OCI-LY7 (cell line): ENCODE results near the gene SELENOT. TPM values are rescaled to one million over a fixed set of nuclear protein-coding genes. Genes with fewer than 3 reads are reported as not detected.

ENCODE experiments used
- BruUV-seq: library from RNA; stranded (reverse); fragments of 400-500 nt; replicated peaks from 2 replicates; lab custom pipeline; 2021; lab: Mats Ljungman, UMichigan
- CTCF ChIA-PET: fragments of 300-600 bp; sonication (Branson Sonifier 250); formaldehyde crosslinking; loops from one replicate; lab custom pipeline; 2022; ENCODE audit warnings: antibody characterized with exemption; ENCODE audit not compliant: unreplicated experiment; lab: Charles Lee
- POLR2A ChIA-PET: fragments of 300-600 bp; sonication (Branson Sonifier 250); formaldehyde crosslinking; loops from one replicate; lab custom pipeline; 2022; ENCODE audit warnings: antibody characterized with exemption; lab: Charles Lee
- DNase-seq: peaks from one replicate; pipeline ENCODE4 v3.0.0-alpha.2; 2015; ENCODE audit warnings: low spot score
- H2AFZ ChIP-seq: fragments of 200-600 bp; sonication (generic), shearing (Covaris generic); 2 replicates; pipeline ENCODE4 v1.6.1; 2014; ENCODE audit warnings: mild to moderate bottlenecking, antibody characterized with exemption, low read length, moderate library complexity
- H3K27ac ChIP-seq: fragments of 200-600 bp; sonication (generic); 2 replicates; pipeline ENCODE4 v1.5.1; 2014; ENCODE audit warnings: mixed run types, low read depth, mild to moderate bottlenecking, moderate library complexity, low read length, inconsistent platforms; ENCODE audit not compliant: poor library complexity, severe bottlenecking
- H3K36me3 ChIP-seq: fragments of 200-600 bp; sonication (generic); 2 replicates; pipeline ENCODE4 v1.6.1; 2014; ENCODE audit warnings: mild to moderate bottlenecking, antibody characterized with exemption, low read length, moderate library complexity, mixed read lengths; ENCODE audit not compliant: insufficient read depth
- H3K4me1 ChIP-seq: fragments of 200-600 bp; sonication (generic); 2 replicates; pipeline ENCODE4 v1.5.1; 2014; ENCODE audit warnings: mild to moderate bottlenecking, low read length; ENCODE audit not compliant: insufficient read depth, poor library complexity, severe bottlenecking
- H3K4me2 ChIP-seq: fragments of 200-600 bp; sonication (generic); 2 replicates; pipeline ENCODE4 v1.6.1; 2014; ENCODE audit warnings: mild to moderate bottlenecking, low read length
- H3K4me3 ChIP-seq: fragments of 200-600 bp; sonication (generic); 2 replicates; pipeline ENCODE4 v1.5.1; 2014; ENCODE audit warnings: mild to moderate bottlenecking, low read depth, low read length; ENCODE audit not compliant: poor library complexity, severe bottlenecking
- H3K79me2 ChIP-seq: fragments of 200-600 bp; sonication (generic); 2 replicates; pipeline ENCODE4 v1.6.1; 2016; ENCODE audit warnings: low read depth, mild to moderate bottlenecking, low read length, moderate library complexity, mixed read lengths; ENCODE audit not compliant: insufficient read depth
- H3K9me2 ChIP-seq: fragments of 200-600 bp; sonication (generic); 2 replicates; pipeline ENCODE4 v1.6.1; 2016; ENCODE audit warnings: mild to moderate bottlenecking, low read length, mixed read lengths; ENCODE audit not compliant: insufficient read depth
- H3K9me3 ChIP-seq: fragments of 200-600 bp; sonication (generic); 2 replicates; pipeline ENCODE4 v1.6.1; 2014; ENCODE audit warnings: mild to moderate bottlenecking, mixed run types, low read length, mixed read lengths
- H4K20me1 ChIP-seq: fragments of 200-600 bp; sonication (generic); 2 replicates; pipeline ENCODE4 v1.6.1; 2014; ENCODE audit warnings: mild to moderate bottlenecking, antibody characterized with exemption, low read length, moderate library complexity, mixed read lengths; ENCODE audit not compliant: insufficient read depth
- EZH2phosphoT487 ChIP-seq: fragments of 200-600 bp; sonication (generic); IDR thresholded peaks from 2 replicates; pipeline ENCODE4 v1.6.1; 2018; ENCODE audit warnings: low read depth, borderline replicate concordance, mild to moderate bottlenecking, mixed run types, antibody characterized with exemption, low read length, moderate library complexity, mixed read lengths
- intact Hi-C: fragments of 100-400 bp; cut with micrococcal nuclease; formaldehyde crosslinking; loops from one replicate; pipeline ENCODE4 v1.10.0; 2022; ENCODE audit not compliant: unreplicated experiment
- total RNA-seq, 2 experiments: library from RNA; depleted of rRNA in 1 of 2; stranded (reverse); fragments of >200 nt in 1 of 2; shearing (Covaris generic) in 1 of 2; gene quantifications; 2 replicates each; pipeline ENCODE4 v1.2.3, GENCODE V29; 2014 to 2022
- TF ChIP-seq, protein P1 (sequence below): fragments of 200-600 bp; sonication (generic); conservative IDR thresholded peaks from 2 replicates; pipeline ENCODE4 v1.5.1; 2014; ENCODE audit warnings: mild to moderate bottlenecking, antibody characterized with exemption, low read length, moderate library complexity, mixed read lengths

Gene SELENOT
- total RNA-seq, 2 experiments from 2014 or later = 60.7 to 71.8 TPM

DNA sequence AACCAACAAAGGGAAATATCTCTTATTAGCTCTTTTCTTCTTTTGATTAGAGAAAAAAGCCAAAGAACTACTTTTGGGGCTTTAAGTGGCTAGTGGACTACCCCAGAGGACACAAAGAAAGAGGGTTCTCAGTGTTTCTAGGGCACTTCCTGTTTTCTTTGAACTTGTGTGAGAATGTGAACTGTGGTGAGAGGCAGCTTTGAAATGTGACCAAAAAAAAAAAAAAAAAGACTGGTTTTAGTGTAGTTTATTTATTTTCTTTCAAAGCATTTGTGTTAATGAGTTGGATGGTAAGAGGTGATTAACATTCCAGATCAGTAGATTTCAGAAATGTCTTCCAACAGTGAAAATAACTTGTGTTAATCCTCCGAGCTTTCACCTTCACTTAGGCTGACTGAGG lies 32.4 kb downstream of the SELENOT start:
- ChIA-PET CTCF (no interaction called here), POLR2A (interaction anchor here (0.6 to 1.4 kb wide), 9 partner anchors 8 to 567 kb away, joined by 3 to 10 read pairs (median 3); no protein-coding TSS in a partner anchor)
- peak; percentile 38 for DNase-seq
- H3K4me3 ChIP-seq = no peak overlapping the region
- intact Hi-C loops = no loop called here
- no peaks in the 10 kb centered on the region for H3K9me3 ChIP-seq
- TF ChIP-seq, protein P1, sequence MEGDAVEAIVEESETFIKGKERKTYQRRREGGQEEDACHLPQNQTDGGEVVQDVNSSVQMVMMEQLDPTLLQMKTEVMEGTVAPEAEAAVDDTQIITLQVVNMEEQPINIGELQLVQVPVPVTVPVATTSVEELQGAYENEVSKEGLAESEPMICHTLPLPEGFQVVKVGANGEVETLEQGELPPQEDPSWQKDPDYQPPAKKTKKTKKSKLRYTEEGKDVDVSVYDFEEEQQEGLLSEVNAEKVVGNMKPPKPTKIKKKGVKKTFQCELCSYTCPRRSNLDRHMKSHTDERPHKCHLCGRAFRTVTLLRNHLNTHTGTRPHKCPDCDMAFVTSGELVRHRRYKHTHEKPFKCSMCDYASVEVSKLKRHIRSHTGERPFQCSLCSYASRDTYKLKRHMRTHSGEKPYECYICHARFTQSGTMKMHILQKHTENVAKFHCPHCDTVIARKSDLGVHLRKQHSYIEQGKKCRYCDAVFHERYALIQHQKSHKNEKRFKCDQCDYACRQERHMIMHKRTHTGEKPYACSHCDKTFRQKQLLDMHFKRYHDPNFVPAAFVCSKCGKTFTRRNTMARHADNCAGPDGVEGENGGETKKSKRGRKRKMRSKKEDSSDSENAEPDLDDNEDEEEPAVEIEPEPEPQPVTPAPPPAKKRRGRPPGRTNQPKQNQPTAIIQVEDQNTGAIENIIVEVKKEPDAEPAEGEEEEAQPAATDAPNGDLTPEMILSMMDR = no peak
- TF ChIP-seq EZH2phosphoT487 = no peak
- H2AFZ ChIP-seq = no peak overlapping the region
- H4K20me1 ChIP-seq = no peaks in the 10 kb centered on the region
- no peaks in the 10 kb centered on the region for H3K9me2 ChIP-seq
- no peak overlapping the region for H3K27ac ChIP-seq
- BruUV-seq = no TSS peak
- no peaks in the 10 kb centered on the region for H3K79me2 ChIP-seq
- no peaks in the 10 kb centered on the region for H3K4me1 ChIP-seq
- peaks cover 23% of the 10 kb centered on the region for H3K36me3 ChIP-seq
- H3K4me2 ChIP-seq = no peak overlapping the region

DNA sequence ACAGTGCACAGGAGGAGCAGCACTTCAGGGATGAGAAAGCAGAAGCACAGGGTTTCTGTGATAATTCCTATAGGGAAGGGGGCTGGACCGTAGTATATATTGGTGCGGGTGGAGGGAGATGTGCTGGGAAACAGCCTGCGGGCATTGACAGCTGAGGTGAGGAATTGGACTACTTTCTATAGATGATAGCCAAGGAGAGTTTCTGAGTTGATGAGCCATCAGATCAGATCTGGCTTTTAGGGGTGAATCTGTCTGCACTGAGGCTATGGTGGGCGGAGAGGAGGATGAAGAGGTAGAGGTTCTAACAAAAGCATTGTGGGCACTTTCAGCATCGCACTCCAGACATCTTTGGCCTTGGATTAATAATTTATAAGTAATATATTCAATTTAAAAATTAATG lies 33.1 kb downstream of the SELENOT start:
- H3K4me3 ChIP-seq = no peak overlapping the region
- no TSS peak for BruUV-seq
- no peaks in the 10 kb centered on the region for H3K9me2 ChIP-seq
- TF ChIP-seq, protein P1 = no peak
- no peaks in the 10 kb centered on the region for H3K9me3 ChIP-seq
- H3K36me3 ChIP-seq = peaks cover 15% of the 10 kb centered on the region
- POLR2A ChIA-PET = interaction anchor here (0.7 to 1.1 kb wide), 2 partner anchors 33 to 34 kb away, joined by 4 to 10 read pairs; no protein-coding TSS in a partner anchor
- H3K4me2 ChIP-seq = no peak overlapping the region
- H2AFZ ChIP-seq = no peak overlapping the region
- intact Hi-C loops = no loop called here
- no peak for DNase-seq
- no peaks in the 10 kb centered on the region for H4K20me1 ChIP-seq
- H3K27ac ChIP-seq = no peak overlapping the region
- CTCF ChIA-PET = no interaction called here
- H3K79me2 ChIP-seq = no peaks in the 10 kb centered on the region
- no peaks in the 10 kb centered on the region for H3K4me1 ChIP-seq

DNA sequence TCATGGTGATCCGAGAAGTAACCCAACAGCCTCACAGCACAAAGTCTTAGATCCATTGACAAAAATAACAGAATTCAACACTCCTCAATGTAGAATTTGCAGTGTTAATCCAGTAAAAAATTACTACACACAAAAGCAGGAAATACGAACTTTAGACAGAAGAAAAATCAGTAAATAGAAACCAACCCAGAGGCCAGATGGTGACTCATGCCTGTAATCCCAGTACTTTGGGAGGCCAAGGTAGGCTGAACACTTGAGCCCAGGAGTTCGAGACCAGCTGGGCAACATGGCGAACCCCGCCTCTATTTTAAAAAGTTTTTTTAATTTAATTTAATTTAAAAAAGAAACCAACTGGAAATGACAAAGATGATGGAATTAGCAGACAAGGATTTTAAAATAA lies 36.1 kb downstream of the SELENOT start:
- Histone ChIP-seq H3K79me2 (no peaks in the 10 kb centered on the region), H2AFZ (no peak overlapping the region), H3K4me3 (no peak overlapping the region), H3K4me1 (no peaks in the 10 kb centered on the region), H3K27ac (no peak overlapping the region), H3K4me2 (no peak overlapping the region), H3K36me3 (no peaks in the 10 kb centered on the region), H3K9me2 (no peaks in the 10 kb centered on the region), H3K9me3 (no peaks in the 10 kb centered on the region), H4K20me1 (no peaks in the 10 kb centered on the region)
- intact Hi-C loops = no loop called here
- no peak for DNase-seq
- ChIA-PET CTCF (no interaction called here), POLR2A (interaction anchor here (1.0 kb wide), 1 partner anchor 25 kb away, joined by 3 read pairs; no protein-coding TSS in a partner anchor)
- no peak for TF ChIP-seq EZH2phosphoT487
- TF ChIP-seq, protein P1 = no peak
- BruUV-seq = no TSS peak
